GM10847 (cell line): ENCODE data around the gene ARHGAP24.

ENCODE experiments used
- POLR2A ChIP-seq: IDR thresholded peaks from 2 replicates; pipeline ENCODE4 v1.6.1; 2011; ENCODE audit not compliant: insufficient read length; ENCODE audit errors: extremely low read depth

ARHGAP24 gene

DNA sequence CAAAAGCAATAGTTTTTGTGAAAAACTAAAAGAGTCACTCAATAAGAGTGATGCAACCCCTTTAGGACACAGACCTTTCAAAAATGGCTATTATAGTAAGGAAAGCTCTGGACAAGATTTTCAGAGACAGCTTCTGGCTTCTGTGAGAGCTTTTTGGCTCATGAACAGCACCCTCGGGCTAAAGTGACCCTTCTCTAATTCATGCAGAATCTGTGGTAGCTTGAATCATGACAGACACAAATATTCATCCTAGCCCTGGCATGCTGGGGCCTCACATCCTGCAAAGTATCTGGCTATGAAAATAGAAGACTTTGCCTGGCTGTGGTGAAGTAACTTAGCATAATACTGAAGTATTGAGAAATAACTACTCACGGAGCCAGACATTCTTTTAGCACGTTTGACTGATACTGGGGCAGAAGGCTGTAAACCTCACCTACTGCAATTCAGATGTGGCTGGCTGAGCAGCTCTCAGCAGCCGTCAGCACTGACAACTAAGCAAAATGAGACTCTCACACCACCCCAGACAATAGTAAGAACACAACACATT is 557.6 kb downstream of the ARHGAP24 start:
- TF ChIP-seq POLR2A = no peak

DNA sequence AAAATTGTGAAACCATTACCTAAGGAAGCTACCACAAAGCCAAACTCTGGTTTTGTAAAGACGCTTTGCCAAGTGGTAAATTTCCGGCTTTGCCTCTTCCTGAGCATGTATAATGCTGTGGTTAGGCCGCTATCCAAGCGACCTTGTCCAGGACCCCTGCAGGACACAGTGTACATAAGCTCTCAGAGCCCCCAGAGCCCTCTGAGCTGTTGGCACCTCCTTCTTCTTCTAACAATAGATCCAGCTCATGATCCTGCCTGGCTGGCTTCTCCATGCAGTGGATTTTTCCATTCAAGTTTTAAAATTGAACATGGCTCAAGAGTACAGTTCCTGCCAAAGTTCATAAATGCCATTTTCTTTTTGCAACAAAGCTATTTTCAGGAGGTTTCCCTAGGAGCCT is 558.2 kb downstream of the ARHGAP24 start:
- TF ChIP-seq POLR2A = no peak

- TF ChIP-seq POLR2A = no peak
These were observed 559.7 kb downstream of the ARHGAP24 start for GRCh38 chr4:86034616-86035015.

DNA sequence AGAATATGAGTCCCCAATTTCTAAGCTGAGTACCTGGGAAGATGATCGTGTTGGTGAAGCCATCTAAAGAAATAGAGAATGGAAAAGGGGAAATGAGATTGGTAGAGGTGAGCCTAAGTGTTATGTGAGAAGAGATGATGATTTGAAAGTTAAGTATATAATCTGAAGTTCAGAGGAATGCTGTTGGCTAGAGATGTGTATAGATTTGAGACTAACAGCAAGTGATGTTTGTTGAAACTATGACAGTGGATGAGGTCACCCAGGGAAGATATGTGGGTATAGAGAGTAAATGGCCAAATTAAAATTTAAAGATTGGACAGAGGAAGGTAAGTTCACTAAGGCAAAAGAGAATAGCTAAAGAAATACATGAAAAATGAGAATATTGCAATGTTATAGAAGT is 560.7 kb downstream of the ARHGAP24 start:
- no peak for TF ChIP-seq POLR2A

DNA sequence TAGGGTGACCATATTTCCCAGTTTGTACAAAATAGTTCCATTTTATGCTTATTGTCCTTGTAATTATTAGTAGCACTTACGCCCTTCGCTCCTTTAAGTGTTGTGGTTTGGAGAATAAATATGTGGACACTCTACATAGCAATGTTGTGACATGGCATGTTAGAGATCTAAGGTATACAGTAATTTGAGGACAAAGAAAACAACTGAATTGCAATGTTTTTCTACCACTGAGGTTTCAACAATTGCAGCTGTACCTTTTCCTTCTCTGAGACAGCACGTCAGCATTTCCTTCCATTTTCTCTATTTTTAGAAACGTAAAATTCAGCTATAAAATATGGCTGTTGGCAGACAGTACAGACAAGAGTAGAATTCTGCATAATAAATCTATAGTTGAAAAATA is 561.8 kb downstream of the ARHGAP24 start:
- no peak for TF ChIP-seq POLR2A

DNA sequence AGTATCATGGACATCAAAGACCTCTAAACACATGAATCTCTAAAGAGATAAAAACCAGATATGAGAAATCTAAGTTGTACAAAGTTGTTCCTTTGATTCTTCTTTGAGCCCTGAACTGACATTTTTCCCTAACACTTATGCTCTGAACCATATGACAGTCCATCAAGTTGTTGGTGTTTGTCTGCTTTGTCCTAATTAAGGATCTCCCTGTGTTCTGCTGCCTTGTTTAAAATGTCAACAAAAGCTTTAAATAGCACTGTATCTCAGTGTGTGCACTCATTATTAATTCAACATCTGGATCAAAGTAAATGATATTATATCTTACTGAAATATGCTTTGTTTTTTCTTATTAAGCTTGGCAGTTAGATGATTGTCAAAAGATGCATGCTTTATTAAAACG is 563.1 kb downstream of the ARHGAP24 start:
- no peak for TF ChIP-seq POLR2A

GRCh38 chr4:86043755-86044592 is 569.0 kb downstream of the ARHGAP24 start:
- no peak for TF ChIP-seq POLR2A

- TF ChIP-seq POLR2A = no peak
These were observed 569.6 kb downstream of the ARHGAP24 start for GRCh38 chr4:86044593-86044985.

- no peak for TF ChIP-seq POLR2A
These were observed 573.5 kb downstream of the ARHGAP24 start for GRCh38 chr4:86048426-86048825.

DNA sequence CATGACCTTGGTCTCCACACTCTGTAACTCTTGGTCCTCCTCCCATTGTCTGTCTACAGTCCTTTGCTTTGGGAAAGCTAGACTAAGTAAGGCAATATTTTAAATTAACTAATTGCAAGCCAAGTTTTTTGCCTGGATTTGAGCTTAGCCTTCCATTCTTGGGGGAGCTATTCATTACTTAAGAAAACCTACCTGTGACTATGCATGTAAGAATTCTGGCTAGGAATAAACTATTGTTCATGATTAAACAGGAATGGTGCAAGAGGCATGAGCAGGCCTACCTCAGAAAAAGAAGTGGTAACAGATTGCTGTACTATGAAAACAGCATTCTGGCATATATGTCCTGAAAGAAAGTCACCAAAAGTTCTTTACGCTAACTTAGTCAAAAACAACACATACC is 575.5 kb downstream of the ARHGAP24 start:
- TF ChIP-seq POLR2A = no peak
